Endodermal cell (in vitro differentiated cells): Measurements from ENCODE around the gene DEDD2. TPM values are rescaled to one million over a fixed set of nuclear protein-coding genes. Genes with fewer than 3 reads are reported as not detected.
A peak's percentile ranks its signal among the peaks of the same experiment; 100 is the strongest.

Experiments used
- DNase-seq: peaks from one replicate; pipeline ENCODE4 v3.0.0-alpha.2; 2017
- H3K27ac ChIP-seq: 2 replicates; pipeline ENCODE4 v1.5.1; 2013; ENCODE audit warnings: mild to moderate bottlenecking, low read depth, low read length, moderate library complexity
- H3K27me3 ChIP-seq: 2 replicates; pipeline ENCODE4 v1.6.1; 2013; ENCODE audit warnings: mild to moderate bottlenecking, low read length, moderate library complexity; ENCODE audit not compliant: insufficient read depth, control insufficient read depth, poor library complexity, severe bottlenecking
- H3K36me3 ChIP-seq: 2 replicates; pipeline ENCODE4 v1.7.0; 2013; ENCODE audit warnings: mild to moderate bottlenecking, low read length, moderate library complexity; ENCODE audit not compliant: control insufficient read depth, insufficient read depth
- H3K4me1 ChIP-seq: one replicate; pipeline ENCODE4 v1.7.0; 2013; ENCODE audit warnings: low read length; ENCODE audit not compliant: control insufficient read depth, insufficient read depth
- H3K4me3 ChIP-seq: 2 replicates; pipeline ENCODE4 v1.5.1; 2013; ENCODE audit warnings: mild to moderate bottlenecking, low read length, moderate library complexity
- H3K9ac ChIP-seq: 2 replicates; pipeline ENCODE4 v1.6.1; 2013; ENCODE audit warnings: mild to moderate bottlenecking, low read length, moderate library complexity; ENCODE audit not compliant: poor library complexity, severe bottlenecking; ENCODE audit errors: extremely low read depth
- H3K9me3 ChIP-seq: 2 replicates; pipeline ENCODE4 v1.6.1; 2013; ENCODE audit warnings: mild to moderate bottlenecking, low read length, moderate library complexity; ENCODE audit not compliant: control insufficient read depth
- H3K27ac Mint-ChIP-seq: 2 replicates; pipeline ENCODE4 v1.8.0; 2020; ENCODE audit warnings: mixed read lengths
- H3K27me3 Mint-ChIP-seq: 2 replicates; pipeline ENCODE4 v1.8.0; 2021; ENCODE audit warnings: mild to moderate bottlenecking, mixed read lengths; ENCODE audit not compliant: insufficient read depth
- H3K36me3 Mint-ChIP-seq: 2 replicates; pipeline ENCODE4 v1.8.0; 2020; ENCODE audit warnings: low read depth, mixed read lengths
- H3K4me1 Mint-ChIP-seq: 2 replicates; pipeline ENCODE4 v1.8.0; 2020; ENCODE audit warnings: mixed read lengths
- H3K4me3 Mint-ChIP-seq: 2 replicates; pipeline ENCODE4 v1.8.0; 2020; ENCODE audit warnings: mild to moderate bottlenecking, moderate library complexity, mixed read lengths
- H3K9me3 Mint-ChIP-seq: 2 replicates; pipeline ENCODE4 v1.8.0; 2020; ENCODE audit warnings: mild to moderate bottlenecking, mixed read lengths
- WGBS, 2 experiments: methylation state at CpG; one replicate each; pipeline versions ENCODE4 v1.1.5 to v1.1.7; 2013; ENCODE audit warnings: missing lambda C conversion rate in 2 of 2, mixed read lengths in 1 of 2; ENCODE audit not compliant: insufficient coverage in 1 of 2, insufficient read length in 1 of 2; 5-methylcytosine and 5-hydroxymethylcytosine counted together
- total RNA-seq, 2 donors: library from RNA; stranded (reverse); fragmentation: NEBNext Ultra II Directional in 1 of 2; extraction: Animal tissue kit (Norgen Biotek cat#: 25700) in 1 of 2; gene quantifications; 2 replicates in 1 of 2; 3 replicates in 1 of 2; pipeline ENCODE4 v1.2.1, GENCODE V29; 2021
- TF ChIP-seq, protein P1 (sequence below): fragments of 200-600 bp; sonication (generic); conservative IDR thresholded peaks from 2 replicates; pipeline ENCODE4 v1.5.0; 2021; ENCODE audit warnings: antibody characterized with exemption, mild to moderate bottlenecking

The DEDD2 gene
- total RNA-seq, 2 donors from 2014 or later: 25.8 to 28.0 TPM

GRCh38 chr19:42228641-42229040 lies 11.2 kb upstream of the DEDD2 start:
- Mint-ChIP-seq H3K4me3 (no peak overlapping the region), H3K27me3 (no peaks in the 10 kb centered on the region), H3K9me3 (no peaks in the 10 kb centered on the region), H3K4me1 (peaks cover 6% of the 10 kb centered on the region), H3K27ac (peak overlapping the region; percentile 76), H3K36me3 (peaks cover 72% of the 10 kb centered on the region)
- H3K4me3 ChIP-seq: no peak overlapping the region
- peaks cover 3% of the 10 kb centered on the region for H3K4me1 ChIP-seq
- no peaks in the 10 kb centered on the region for H3K9me3 ChIP-seq
- no peak overlapping the region for H3K27ac ChIP-seq
- H3K27me3 ChIP-seq: no peaks in the 10 kb centered on the region
- DNase-seq: no peak
- TF ChIP-seq, protein P1, sequence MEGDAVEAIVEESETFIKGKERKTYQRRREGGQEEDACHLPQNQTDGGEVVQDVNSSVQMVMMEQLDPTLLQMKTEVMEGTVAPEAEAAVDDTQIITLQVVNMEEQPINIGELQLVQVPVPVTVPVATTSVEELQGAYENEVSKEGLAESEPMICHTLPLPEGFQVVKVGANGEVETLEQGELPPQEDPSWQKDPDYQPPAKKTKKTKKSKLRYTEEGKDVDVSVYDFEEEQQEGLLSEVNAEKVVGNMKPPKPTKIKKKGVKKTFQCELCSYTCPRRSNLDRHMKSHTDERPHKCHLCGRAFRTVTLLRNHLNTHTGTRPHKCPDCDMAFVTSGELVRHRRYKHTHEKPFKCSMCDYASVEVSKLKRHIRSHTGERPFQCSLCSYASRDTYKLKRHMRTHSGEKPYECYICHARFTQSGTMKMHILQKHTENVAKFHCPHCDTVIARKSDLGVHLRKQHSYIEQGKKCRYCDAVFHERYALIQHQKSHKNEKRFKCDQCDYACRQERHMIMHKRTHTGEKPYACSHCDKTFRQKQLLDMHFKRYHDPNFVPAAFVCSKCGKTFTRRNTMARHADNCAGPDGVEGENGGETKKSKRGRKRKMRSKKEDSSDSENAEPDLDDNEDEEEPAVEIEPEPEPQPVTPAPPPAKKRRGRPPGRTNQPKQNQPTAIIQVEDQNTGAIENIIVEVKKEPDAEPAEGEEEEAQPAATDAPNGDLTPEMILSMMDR: no peak
- no peak overlapping the region for H3K9ac ChIP-seq
- 95 to 100% methylated on average over 1 to 4 of the region's 4 CpGs for WGBS, 2 experiments
- H3K36me3 ChIP-seq: peaks cover 74% of the 10 kb centered on the region

- TF ChIP-seq, protein P1: no peak
- no peaks in the 10 kb centered on the region for H3K27me3 ChIP-seq
- no peak overlapping the region for H3K4me3 ChIP-seq
- Mint-ChIP-seq H3K27me3 (no peaks in the 10 kb centered on the region), H3K36me3 (peaks cover 63% of the 10 kb centered on the region), H3K27ac (no peak overlapping the region), H3K9me3 (no peaks in the 10 kb centered on the region), H3K4me1 (peaks cover 6% of the 10 kb centered on the region), H3K4me3 (no peak overlapping the region)
- H3K36me3 ChIP-seq: peaks cover 68% of the 10 kb centered on the region
- DNase-seq: no peak
- 100% methylated on average over 1 of the region's 1 CpG for WGBS, 2 experiments
- no peaks in the 10 kb centered on the region for H3K9me3 ChIP-seq
- H3K9ac ChIP-seq: no peak overlapping the region
- no peak overlapping the region for H3K27ac ChIP-seq
- H3K4me1 ChIP-seq: peaks cover 3% of the 10 kb centered on the region
Observed at GRCh38 chr19:42226886-42227285, 9.4 kb upstream of the DEDD2 start.

DNA sequence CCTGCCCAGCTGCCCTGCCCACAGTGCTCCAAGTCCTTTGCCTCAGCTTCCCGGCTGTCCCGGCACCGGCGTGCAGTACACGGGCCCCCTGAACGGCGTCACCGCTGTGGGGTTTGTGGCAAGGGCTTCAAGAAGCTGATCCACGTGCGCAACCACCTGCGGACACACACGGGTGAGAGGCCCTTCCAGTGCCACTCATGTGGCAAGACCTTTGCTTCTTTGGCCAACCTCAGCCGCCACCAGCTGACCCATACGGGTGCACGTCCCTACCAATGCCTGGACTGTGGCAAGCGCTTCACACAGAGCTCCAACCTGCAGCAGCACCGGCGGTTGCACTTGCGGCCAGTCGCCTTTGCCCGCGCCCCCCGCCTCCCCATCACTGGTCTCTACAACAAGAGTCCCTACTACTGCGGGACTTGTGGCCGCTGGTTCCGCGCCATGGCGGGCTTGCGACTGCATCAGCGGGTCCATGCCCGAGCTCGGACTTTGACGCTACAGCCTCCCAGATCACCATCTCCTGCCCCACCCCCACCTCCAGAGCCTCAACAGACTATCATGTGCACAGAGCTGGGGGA lies 8.3 kb upstream of the DEDD2 start:
- TF ChIP-seq, protein P1: no peak
- Histone ChIP-seq H3K4me3 (no peak overlapping the region), H3K9me3 (no peaks in the 10 kb centered on the region), H3K4me1 (peaks cover 3% of the 10 kb centered on the region), H3K27me3 (no peaks in the 10 kb centered on the region), H3K36me3 (peaks cover 57% of the 10 kb centered on the region), H3K27ac (no peak overlapping the region), H3K9ac (no peak overlapping the region)
- no peak for DNase-seq
- Mint-ChIP-seq H3K9me3 (no peaks in the 10 kb centered on the region), H3K27ac (no peak overlapping the region), H3K4me3 (no peak overlapping the region), H3K36me3 (peaks cover 52% of the 10 kb centered on the region), H3K27me3 (no peaks in the 10 kb centered on the region), H3K4me1 (peaks cover 9% of the 10 kb centered on the region)
- WGBS, 2 experiments: 95 to 99% methylated on average over 21 to 33 of the region's 33 CpGs
